DLD1 (cell line): Measurements from ENCODE around the gene PA2G4.

Experiments used
- in situ Hi-C: cut with HindIII; loops from 2 replicates; pipeline ENCODE4 v1.10.0; 2017; ENCODE audit warnings: low sequenced_read_pairs

The PA2G4 gene

DNA sequence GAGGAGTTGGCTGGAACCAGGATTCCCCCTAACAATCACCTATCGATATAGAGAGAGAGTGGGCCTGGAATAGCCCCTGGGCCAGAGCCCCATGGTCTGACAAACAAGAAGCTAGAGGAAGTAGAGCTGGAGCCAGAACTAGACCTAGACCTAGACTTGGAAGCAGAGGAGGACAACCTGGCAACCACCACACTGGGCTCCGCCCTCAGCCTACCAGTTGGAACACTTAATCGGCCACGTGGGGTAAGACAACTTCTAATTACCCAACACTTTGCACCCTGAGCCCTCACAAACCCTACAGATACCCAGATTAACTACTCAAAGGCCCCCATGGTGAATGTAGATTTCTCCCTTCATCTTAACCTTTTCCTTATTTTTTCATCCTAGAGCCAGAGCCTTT, 4.6 kb upstream of the PA2G4 start:
- in situ Hi-C loops, result no loop called here

DNA sequence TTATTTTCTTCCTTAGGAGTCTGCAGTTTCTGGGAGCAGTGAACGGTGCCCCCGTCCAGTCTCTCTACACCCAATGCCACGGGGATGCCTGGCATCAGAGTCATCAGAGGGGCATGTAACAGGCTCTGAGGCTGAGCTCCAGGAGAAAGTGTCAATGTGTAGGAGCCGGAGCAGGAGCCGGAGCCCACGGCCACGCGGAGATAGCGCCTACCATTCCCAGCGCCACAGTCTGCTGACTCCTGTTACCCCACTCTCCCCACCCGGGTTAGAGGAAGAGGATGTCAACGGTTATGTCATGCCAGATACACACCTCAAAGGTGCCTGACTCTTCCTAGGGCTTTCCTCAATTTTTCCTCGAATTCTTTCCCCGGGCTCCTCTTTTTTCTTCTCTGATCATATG, 3.3 kb upstream of the PA2G4 start:
- in situ Hi-C loops, result no loop called here

GRCh38 chr12:56102683-56103065, 1.7 kb upstream of the PA2G4 start:
- in situ Hi-C loops, result no loop called here

DNA sequence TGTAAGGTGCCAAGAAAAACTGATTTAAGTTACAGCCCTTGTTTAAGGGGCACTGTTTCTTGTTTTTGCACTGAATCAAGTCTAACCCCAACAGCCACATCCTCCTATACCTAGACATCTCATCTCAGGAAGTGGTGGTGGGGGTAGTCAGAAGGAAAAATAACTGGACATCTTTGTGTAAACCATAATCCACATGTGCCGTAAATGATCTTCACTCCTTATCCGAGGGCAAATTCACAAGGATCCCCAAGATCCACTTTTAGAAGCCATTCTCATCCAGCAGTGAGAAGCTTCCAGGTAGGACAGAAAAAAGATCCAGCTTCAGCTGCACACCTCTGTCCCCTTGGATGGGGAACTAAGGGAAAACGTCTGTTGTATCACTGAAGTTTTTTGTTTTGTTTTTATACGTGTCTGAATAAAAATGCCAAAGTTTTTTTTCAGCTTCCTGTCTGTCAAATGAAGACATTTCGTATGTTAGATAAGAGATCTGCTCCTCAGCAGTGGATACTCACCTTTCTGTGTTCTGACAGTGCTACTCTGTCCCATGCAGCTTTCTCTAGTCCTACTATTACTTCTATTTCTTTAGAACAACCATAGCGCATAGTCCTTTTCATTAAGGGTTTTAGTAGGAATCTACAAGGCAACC, 1.2 kb upstream of the PA2G4 start:
- in situ Hi-C loops, result no loop called here

DNA sequence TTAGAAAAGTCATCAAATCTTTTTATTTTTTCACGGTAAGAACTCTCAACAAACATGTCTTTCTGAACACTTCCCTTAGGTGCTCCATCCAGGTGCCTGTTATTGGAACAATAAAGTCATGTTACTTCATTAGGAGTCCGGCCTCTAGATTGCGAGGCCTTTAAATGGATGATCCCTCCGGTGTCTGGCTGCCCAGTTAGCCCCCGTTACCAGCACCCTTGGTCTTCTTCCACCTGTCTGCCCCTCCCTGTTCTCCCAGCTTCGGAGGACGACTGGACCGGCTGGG, 593 bp upstream of the PA2G4 start:
- in situ Hi-C loops, result no loop called here

GRCh38 chr12:56104815-56105608, 653 bp downstream of the PA2G4 start:
- in situ Hi-C loops, result no loop called here

GRCh38 chr12:56105609-56105902, 1.2 kb downstream of the PA2G4 start:
- in situ Hi-C loops, result no loop called here

DNA sequence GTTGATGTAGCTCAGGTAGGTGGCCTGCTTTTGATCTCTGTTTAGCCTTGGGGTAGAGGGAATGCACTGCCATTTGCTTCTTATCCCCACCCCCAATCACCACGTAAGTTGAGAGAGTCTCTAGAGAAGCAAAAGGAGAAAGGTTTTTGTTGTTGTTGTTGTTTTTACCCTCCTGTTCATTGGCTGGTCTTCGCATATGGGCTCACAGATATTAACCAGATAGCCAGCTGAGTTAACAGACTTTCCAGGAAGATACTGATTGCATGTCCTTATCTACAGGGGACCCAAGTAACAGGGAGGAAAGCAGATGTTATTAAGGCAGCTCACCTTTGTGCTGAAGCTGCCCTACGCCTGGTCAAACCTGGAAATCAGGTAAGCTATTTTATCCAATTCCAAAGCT, 2.9 kb downstream of the PA2G4 start:
- in situ Hi-C loops, result no loop called here

DNA sequence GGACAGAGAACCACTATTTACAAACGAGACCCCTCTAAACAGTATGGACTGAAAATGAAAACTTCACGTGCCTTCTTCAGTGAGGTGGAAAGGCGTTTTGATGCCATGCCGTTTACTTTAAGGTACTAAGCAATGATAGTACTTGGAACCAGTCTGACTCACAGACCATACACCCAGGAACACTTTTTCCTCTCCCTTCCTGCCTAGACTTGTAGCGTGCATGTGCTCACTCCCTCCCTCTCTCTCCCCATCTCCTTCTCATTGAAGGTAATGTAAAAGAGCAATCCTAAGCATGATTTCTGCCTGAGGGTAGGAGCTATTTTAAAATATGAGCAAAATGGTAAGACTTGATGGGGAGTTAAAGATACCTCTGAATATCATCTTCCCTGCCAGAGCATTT, 6.2 kb downstream of the PA2G4 start:
- in situ Hi-C loops, result no loop called here

DNA sequence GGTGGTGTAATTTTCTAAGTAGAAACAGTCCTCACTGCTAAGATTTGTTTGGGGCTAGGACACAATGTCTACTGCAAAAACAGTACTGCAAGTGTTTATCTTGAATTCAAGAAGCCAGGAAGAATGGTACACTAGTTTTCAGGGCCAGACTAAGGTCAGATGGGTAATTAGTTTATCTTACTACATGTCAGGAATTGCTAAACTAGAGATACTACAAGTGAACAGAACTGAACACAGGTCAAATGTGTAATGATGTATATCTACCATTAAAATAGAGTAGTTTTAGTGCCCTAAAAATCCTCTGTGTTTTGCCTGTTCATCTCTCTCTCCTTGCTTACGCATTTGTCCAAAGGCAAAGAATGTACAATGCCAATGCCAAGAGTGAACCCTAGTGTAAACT, 9.7 kb downstream of the PA2G4 start:
- in situ Hi-C loops, result no loop called here

DNA sequence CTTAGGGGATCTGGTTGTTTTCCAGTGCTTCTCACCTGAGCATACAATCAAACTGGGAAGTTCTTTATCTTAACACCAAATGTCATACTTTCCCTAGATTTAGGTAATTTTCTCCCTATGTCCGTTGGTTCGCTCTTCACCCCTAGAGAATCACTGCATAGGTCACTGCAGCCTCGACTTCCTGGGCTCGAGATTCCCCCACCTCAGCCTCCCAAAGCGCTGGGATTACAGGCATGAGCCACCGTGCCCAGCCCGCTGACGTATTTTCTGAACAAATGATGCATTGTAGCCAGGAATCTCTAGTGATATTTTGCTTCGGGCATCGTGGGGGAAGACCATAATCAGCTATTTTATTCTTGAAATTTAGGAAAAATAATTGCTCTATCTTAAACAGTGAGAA, 11.0 kb downstream of the PA2G4 start:
- in situ Hi-C loops, result loop anchor here (5.0 kb wide), 1 partner anchor 77 kb away; no protein-coding TSS in a partner anchor

GRCh38 chr12:56116267-56117081, 12.1 kb downstream of the PA2G4 start, which contains the start of gene RPL41:
RPL41 (plus strand) TSS chr12:56116633.
- in situ Hi-C loops, result loop anchor here (5.0 kb wide), 1 partner anchor 76 kb away; no protein-coding TSS in a partner anchor

GRCh38 chr12:56117082-56117706, 12.8 kb downstream of the PA2G4 start:
- in situ Hi-C loops, result loop anchor here (5.0 kb wide), 1 partner anchor 75 kb away; no protein-coding TSS in a partner anchor

- in situ Hi-C loops, result loop anchor here (5.0 kb wide), 1 partner anchor 74 kb away; no protein-coding TSS in a partner anchor
Observed at GRCh38 chr12:56117778-56118687, 13.7 kb downstream of the PA2G4 start, which contains the start of gene ZC3H10. ZC3H10 (plus strand) TSS chr12:56118266; CDS start chr12:56120563, 2,297 bp downstream.

DNA sequence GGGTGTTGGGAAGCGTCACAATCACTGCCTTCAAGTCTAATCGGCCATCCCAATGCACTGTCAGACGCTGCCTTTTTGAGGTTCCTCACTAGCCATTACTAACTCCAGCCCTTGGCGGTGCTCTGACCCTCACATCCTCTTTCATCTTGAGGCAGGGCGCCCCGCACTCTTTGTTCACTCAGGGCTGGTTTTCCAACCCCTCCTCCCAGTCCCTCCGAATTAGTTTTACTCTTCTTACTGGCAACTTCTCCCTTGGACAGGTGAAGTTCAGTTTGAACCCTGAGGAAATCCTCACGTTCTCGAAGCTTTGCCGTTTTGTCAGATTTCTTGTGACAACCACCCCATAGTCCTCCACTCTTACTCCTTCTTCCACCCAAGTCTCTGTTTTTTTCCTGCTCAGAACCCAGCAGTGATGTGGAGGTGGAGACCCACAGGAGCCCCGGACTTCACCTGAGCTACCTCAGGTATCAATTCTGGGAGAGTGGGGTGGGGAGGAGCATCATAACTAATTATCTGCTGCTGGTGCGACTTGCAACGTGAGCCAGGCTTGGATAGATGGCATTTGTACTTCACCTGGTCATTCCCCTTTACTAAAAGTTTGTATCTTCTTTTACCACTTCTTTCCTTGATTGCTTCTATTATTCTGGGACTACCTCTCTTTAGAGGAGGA, 14.5 kb downstream of the PA2G4 start:
- in situ Hi-C loops, result loop anchor here (5.0 kb wide), 1 partner anchor 73 kb away; no protein-coding TSS in a partner anchor

DNA sequence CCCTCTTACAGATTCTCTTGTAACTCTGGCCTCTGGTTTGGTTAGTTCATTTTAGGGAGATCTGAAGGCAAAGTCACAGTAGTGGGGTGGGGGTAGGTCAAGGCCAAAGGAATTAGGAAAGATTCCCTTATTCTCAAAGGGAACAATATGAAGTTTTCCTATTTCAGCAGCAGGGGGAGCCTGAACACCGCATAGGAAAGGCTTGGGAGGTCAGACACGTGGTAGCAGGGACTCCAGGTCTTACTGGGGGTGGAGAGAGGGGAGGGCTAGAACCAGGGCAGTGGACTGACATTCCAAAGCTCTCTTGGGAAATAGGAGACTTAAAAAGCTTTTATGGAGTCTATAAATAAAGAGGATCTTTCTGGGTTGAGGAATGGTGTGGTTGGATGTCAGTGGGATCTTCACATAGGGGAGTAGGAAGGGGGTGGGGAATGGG, 15.0 kb downstream of the PA2G4 start:
- in situ Hi-C loops, result loop anchor here (5.0 kb wide), 1 partner anchor 73 kb away; no protein-coding TSS in a partner anchor

GRCh38 chr12:56120158-56120846, 15.9 kb downstream of the PA2G4 start:
- in situ Hi-C loops, result no loop called here

- in situ Hi-C loops, result no loop called here
Observed at GRCh38 chr12:56121204-56121870, 17.0 kb downstream of the PA2G4 start.
